NCI-H1092 treated with DMSO at 0.1 percent for 48 hours (cell line): Measurements from ENCODE around the gene BAZ1B.
"Not testable (repeated sequence)": the region's sequence is repeated elsewhere in the genome, so short reads cannot be mapped to it uniquely, and the experiment has no call there.

Experiments used
- DNase-seq: peaks from one replicate; lab custom pipeline; 2025; lab: John Stamatoyannopoulos, UW

The BAZ1B gene

DNA sequence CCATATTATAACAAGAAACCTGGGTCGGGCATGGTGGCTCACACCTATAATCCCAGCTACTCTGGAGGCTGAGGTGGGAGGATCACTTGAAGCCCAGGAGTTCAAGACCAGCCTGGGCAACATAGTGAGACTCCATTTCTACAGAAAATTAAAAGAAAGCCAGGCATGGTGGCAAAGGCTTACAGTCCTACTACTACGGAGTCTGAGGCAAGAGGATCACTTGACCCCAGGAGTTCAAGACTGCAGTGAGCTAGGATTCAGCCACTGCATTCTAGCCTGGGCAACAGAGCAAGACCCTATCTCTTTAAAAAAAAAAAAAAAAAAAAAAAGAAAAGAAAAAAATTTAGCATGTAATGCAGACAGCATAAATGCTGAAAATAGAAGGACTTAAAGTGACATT, 16.4 kb upstream of the BAZ1B start:
- not testable (repeated sequence) for DNase-seq

DNA sequence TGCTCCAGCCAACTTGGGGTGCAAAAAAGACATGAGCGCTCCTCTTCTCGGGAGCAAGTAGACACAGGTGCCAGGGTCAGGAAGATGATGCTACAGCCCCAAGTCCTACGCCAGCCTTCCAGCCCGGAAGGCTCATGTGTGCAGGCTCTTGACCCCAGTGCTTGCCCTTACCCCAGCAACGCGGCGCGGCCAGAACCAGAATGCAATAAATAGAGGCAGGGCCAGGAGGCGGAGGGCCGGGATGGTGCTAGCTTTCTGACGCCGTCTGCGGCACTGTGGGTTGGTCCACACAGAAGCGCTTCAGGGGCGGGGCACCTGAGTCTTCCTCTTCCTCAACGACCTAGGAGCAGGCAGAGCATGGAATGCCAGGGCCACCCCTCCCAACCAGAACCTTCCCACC, 15.0 kb upstream of the BAZ1B start:
- no peak for DNase-seq

DNA sequence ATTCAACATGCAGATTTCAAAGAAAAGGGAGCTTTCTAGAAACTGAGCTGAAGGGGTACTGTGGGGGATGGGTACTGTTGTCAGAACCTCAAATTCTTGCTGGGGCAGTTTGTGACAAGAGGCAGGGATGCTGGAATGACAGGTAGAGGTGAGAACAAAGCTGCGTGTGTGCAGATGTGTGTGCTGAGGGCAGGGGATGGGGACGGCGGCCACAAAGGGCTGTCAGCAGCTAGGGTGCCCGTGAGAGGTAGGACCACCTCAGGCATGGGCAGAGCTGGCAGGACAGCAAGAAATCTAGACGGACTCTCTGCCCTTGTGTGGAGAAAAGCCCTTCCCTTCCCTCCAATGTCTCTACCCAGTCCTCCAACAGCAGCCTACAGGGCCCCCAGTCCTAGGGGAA, 14.4 kb upstream of the BAZ1B start:
- DNase-seq: no peak

GRCh38 chr7:73535918-73536317, 13.8 kb upstream of the BAZ1B start:
- DNase-seq: not testable (repeated sequence)

DNA sequence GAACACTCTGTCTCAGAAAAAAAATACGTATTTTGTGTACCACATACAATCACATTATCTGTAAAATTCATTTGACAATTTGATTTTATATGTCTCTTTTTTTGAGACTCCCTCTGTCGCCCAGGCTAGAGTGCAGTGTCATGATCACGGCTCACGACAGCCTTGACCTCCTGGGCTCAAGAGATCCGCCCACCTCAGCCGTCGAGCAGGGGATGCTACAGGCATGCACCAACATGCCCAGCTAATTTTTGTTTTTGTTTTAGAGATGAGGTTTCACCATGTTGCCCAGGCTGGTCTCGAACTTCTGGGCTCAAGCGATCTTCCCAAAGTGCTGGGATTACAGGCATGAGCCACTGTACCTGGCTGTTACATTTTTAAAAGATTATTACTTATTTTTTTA, 11.6 kb upstream of the BAZ1B start:
- DNase-seq: no peak

DNA sequence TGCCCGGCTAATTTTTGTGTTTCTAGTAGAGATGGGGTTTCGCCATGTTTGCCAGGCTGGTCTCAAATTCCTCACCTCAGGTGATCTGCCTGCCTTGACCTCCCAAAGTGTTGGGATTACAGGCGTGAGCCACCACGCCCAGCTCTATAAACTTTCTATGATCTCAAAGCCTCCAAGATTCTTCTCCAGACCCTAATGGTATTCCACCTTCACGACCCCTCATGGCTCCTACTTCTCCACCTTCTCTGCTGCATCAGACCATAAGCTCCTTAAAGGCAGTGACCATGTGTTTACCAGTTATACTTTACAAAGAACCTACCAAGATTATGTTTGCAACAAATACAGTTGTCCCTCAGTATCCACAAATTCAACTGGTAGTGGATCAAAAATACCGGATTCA, 10.1 kb upstream of the BAZ1B start:
- no peak for DNase-seq

DNA sequence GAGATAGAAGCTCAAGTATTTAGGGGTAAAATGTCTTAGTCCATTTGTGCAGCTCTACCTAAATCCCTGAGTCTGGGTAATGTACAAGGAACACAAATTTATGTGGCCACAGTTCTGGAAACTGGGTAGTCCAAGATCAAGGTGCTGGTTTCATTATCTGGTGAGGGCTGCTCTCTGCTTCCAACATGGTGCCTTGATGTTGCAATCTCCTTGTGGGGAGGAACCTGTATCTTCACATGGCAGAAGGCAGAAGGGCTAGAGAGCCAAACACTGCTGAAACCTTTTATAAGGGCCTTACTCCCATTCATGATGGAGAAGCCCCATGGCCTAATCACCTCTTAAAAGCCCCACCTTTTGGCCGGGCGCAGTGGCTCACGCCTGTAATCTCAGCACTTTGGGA, 8.7 kb upstream of the BAZ1B start:
- no peak for DNase-seq

- peak; percentile 42 for DNase-seq
These were observed 5.1 kb upstream of the BAZ1B start for GRCh38 chr7:73526896-73527821.

DNA sequence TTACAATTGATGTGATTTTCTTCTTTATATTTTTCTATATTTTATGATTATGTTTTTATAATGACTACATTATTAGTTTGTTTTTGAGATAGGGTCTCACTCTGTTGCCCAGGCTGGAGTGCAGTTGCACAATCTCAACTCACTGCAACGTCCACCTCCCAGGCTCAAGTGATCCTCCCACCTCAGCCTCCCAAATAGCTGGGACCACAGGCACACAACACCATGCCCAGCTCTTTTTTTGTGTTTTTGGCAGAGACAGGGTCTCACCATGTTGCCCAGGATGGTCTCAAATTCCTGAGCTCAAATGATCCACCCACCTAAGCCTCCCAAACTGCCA, 4.0 kb upstream of the BAZ1B start:
- not testable (repeated sequence) for DNase-seq

DNA sequence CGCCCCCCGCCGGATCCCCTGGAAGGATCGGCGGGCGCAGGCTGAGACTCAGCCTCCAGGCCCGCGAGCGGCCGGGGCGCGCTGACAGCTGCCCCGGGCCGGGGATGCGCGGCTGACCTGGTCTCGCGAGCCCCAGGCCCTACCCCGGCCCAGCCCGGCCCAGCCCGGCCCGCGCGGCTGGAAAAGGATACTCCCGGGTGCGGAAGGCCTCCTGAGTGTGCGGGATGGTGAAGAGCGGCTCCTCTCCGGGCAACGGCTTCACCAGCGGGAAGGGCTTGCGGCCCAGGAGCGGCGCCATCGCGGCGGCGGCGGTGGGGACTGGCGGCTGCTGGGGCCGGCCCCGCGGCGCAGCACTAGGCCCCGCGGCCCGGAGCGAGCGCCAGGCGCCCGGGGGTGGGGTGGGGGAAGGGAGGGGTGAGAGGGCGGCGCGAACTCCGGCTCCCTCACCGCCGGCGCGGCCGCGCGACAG, 423 bp downstream of the BAZ1B start:
- peak; percentile 49 for DNase-seq

GRCh38 chr7:73520673-73521635, 1.1 kb downstream of the BAZ1B start:
- peak; percentile 18 for DNase-seq

DNA sequence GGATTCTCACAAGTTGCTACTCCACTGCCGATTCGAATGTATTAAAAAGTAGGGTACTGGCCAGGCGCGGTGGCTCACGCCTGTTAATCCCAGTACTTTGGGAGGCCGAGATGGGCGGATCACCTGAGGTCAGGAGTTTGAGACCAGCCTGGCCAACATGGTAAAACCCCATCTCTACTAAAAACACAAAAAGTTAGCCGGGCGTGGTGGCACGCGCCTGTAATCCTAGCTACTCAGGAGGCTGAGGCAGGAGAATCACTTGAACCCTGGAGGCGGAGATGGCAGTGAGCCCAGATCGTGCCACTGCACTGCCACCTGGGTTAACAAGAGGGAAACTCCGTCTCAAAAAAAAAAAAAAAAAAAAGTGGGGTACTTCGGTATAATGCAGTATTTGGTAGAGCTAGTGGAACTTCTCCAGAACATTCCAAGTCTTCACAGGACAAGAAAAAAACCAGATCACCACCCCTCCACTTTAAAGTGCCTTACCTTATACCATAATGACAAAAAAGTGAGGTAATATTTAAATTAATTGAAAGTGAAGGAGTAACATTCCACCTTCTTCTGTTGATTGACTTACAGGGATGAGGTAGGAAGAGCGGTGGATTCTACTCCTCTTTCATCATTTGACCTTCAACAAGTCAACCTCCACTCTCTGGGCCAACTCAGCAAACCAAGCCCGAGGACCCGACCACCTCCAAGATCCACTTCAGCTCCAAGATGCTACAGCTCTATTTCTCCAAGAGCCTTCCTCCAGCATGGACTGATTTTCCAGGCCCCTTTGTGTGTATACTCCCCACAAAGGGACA, 2.0 kb downstream of the BAZ1B start:
- no peak for DNase-seq

DNA sequence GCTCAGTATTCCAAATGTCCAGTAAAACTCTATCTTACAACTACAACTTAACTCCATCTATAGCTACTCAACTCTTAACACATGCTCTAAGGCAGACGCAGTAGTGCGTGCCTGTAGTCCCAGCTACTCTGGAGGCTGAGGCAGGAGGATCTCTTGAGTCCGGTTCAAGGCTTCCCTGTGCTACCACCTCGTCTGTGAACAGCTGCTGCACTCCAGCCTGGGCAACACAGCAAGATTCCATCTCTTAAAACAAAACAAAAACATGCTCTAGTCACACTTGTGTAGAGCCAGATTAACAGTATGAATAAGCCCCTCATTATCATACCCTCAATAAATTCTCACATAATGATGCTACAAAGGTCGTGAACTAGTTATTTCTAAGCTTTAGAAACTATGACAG, 3.6 kb downstream of the BAZ1B start:
- no peak for DNase-seq

GRCh38 chr7:73517241-73517995, 4.7 kb downstream of the BAZ1B start:
- DNase-seq: no peak

DNA sequence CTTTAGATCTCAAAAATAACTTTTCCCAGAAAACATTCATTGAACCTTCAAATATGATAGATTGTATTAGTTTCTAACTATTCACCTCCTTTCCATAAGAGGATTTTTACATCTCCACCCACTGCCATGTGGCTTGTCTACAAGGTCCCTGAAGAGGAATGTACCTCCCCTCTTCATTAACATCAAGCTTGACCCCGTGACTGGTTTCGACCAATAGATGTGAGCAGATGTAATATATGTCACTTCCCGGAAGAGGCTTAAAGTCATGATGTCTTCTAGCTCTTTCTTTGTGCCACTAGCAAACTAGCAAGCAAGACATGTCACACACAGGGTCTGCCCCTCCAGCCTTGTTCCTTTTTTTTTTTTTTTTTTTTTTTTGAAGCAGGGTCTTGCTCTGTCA, 6.9 kb downstream of the BAZ1B start:
- no peak for DNase-seq

- no peak for DNase-seq
These were observed 9.9 kb downstream of the BAZ1B start for GRCh38 chr7:73512018-73512780.

DNA sequence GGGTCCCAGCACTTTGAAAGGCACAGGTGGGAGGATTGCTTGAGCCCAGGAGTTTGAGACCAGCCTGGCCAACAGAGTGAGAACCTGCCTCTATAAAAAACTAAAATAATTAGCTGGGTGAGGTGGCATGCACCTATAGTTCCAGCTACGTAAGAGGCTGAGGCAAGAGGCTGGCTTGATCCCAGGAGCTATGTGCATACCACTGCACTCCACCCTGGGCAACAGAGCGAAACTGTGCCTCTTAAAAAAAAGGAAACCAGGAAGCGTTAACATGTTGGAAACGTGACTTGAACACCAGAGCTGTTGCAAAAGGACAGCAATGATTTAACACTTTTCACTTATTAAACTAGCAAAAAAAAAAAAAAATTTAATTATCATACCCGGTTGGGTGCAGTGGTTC, 12.6 kb downstream of the BAZ1B start:
- no peak for DNase-seq

- no peak for DNase-seq
These were observed 14.5 kb downstream of the BAZ1B start for GRCh38 chr7:73507556-73507955.

GRCh38 chr7:73504920-73505319, 17.2 kb downstream of the BAZ1B start:
- DNase-seq: no peak

DNA sequence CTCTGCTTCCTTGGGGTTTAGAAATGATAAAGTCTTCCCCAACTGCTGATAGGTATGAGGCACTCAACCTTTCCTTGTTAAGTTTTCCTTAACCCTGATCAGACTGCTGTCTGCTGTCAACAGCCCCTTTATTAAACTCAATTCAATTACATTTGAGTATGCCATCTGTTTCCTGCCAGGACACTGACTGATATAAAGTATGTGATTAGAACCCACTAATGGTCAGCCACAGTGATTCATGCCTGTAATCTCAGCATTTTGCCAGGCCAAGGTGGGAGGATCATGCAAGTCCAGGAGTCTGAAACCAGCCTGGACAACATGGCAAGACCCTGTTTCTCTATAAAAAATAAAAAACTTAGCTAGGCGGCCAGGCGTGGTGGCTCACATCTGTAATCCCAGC, 18.1 kb downstream of the BAZ1B start:
- DNase-seq: no peak
